Peyer's patch (tissue), 4 donors: ENCODE measurements around the gene SYTL2.

Experiments
- POLR2A ChIP-seq, 2 donors: fragments of 450-650 bp; IDR thresholded peaks; one replicate each; pipeline ENCODE4 v1.5.1; 2017; ENCODE audit warnings: antibody characterized with exemption in 2 of 2, mild to moderate bottlenecking in 2 of 2, moderate library complexity in 2 of 2
- TF ChIP-seq, protein P1 (sequence below), 6 experiments: fragments of 450-650 bp in 4 of 6; fragments of 200-600 bp in 2 of 6; sonication (generic) in 1 of 6; IDR thresholded peaks; one replicate each; pipeline ENCODE4 v1.5.1; 2017 to 2019; ENCODE audit warnings: antibody characterized with exemption in 6 of 6, mild to moderate bottlenecking in 3 of 6, moderate library complexity in 1 of 6

DNA sequence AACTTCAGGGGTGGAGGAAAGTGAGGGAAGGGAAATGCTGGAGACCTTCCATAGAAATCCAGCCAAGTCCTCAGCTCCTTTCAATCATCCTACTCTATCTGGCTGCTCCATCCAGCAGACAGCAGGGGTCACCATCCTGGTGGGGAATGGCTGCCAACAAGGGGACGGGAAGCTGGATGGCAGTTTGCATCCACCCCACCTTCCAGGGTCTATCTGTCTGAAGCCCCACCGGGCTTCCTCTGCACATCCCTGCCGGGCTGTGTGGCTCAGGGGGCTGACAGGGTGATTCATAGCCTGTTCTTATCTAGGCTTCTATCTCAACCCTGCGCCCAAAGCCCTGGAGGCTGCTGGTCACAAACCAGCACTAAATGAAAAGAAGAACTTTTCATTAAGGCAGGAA lies 1.1 kb downstream of the SYTL2 start:
- TF ChIP-seq, protein P1, sequence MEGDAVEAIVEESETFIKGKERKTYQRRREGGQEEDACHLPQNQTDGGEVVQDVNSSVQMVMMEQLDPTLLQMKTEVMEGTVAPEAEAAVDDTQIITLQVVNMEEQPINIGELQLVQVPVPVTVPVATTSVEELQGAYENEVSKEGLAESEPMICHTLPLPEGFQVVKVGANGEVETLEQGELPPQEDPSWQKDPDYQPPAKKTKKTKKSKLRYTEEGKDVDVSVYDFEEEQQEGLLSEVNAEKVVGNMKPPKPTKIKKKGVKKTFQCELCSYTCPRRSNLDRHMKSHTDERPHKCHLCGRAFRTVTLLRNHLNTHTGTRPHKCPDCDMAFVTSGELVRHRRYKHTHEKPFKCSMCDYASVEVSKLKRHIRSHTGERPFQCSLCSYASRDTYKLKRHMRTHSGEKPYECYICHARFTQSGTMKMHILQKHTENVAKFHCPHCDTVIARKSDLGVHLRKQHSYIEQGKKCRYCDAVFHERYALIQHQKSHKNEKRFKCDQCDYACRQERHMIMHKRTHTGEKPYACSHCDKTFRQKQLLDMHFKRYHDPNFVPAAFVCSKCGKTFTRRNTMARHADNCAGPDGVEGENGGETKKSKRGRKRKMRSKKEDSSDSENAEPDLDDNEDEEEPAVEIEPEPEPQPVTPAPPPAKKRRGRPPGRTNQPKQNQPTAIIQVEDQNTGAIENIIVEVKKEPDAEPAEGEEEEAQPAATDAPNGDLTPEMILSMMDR (IDR thresholded peaks at IDR 0.05) = peak in 1 of 6 experiments; percentile 17
- no peak for TF ChIP-seq POLR2A (IDR thresholded peaks at IDR 0.05)
